GM23338 (cell line): Measurements from ENCODE around the gene MYO7B. TPM values are rescaled to one million over a fixed set of nuclear protein-coding genes. Genes with fewer than 3 reads are reported as not detected.

Source experiments
- ATAC-seq: fragments of 200-7000 bp; cut with Tn5 transposase; 3 replicates; pipeline ENCODE4 v1.9.1; 2020
- DNase-seq: peaks from one replicate; pipeline ENCODE4 v3.0.0-alpha.2; 2015; ENCODE audit warnings: low spot score
- H2AFZ ChIP-seq: fragments of 200-600 bp; sonication (generic); 2 replicates; pipeline ENCODE4 v1.8.0; 2016; ENCODE audit warnings: antibody characterized with exemption, mild to moderate bottlenecking, moderate library complexity
- H3F3A ChIP-seq: fragments of 200-600 bp; sonication (generic); replicated peaks from 2 replicates; pipeline ENCODE4 v1.8.0; 2017; ENCODE audit warnings: antibody characterized with exemption, mixed run types, low read depth
- H3K27ac ChIP-seq: fragments of 200-600 bp; sonication (generic); 2 replicates; pipeline ENCODE4 v1.6.1; 2016; ENCODE audit warnings: low read depth
- H3K27me3 ChIP-seq: fragments of 200-600 bp; sonication (generic); 2 replicates; pipeline ENCODE4 v1.8.0; 2016; ENCODE audit warnings: mild to moderate bottlenecking, mixed run types, moderate library complexity; ENCODE audit not compliant: insufficient read depth
- H3K36me3 ChIP-seq: fragments of 200-600 bp; sonication (generic); 2 replicates; pipeline ENCODE4 v1.8.0; 2016; ENCODE audit warnings: mild to moderate bottlenecking; ENCODE audit not compliant: insufficient read depth
- H3K4me1 ChIP-seq: fragments of 200-600 bp; sonication (generic); 2 replicates; pipeline ENCODE4 v1.8.0; 2016; ENCODE audit warnings: mild to moderate bottlenecking, moderate library complexity; ENCODE audit not compliant: insufficient read depth
- H3K4me2 ChIP-seq: fragments of 200-600 bp; sonication (generic); 2 replicates; pipeline ENCODE4 v1.7.1; 2017; ENCODE audit warnings: mixed run types
- H3K4me3 ChIP-seq: fragments of 200-600 bp; sonication (generic); 2 replicates; pipeline ENCODE4 v1.6.1; 2016; ENCODE audit warnings: mixed run types
- H3K79me2 ChIP-seq: fragments of 200-600 bp; sonication (generic); replicated peaks from 2 replicates; pipeline ENCODE4 v1.8.0; 2017; ENCODE audit warnings: mild to moderate bottlenecking; ENCODE audit not compliant: insufficient read depth
- H3K9me2 ChIP-seq: fragments of 200-600 bp; sonication (generic); 2 replicates; pipeline ENCODE4 v1.8.0; 2017; ENCODE audit not compliant: insufficient read depth
- H4K20me1 ChIP-seq: fragments of 200-600 bp; sonication (generic); replicated peaks from 2 replicates; pipeline ENCODE4 v1.8.0; 2017; ENCODE audit warnings: mild to moderate bottlenecking; ENCODE audit not compliant: insufficient read depth
- H3K27ac Mint-ChIP-seq: 2 replicates; pipeline ENCODE4 v1.8.0; 2020; ENCODE audit warnings: inconsistent platforms, mild to moderate bottlenecking, moderate library complexity, mixed read lengths
- H3K27me3 Mint-ChIP-seq: 3 replicates; pipeline ENCODE4 v1.8.0; 2022; ENCODE audit warnings: low read depth, mild to moderate bottlenecking, moderate library complexity, mixed read lengths, inconsistent platforms; ENCODE audit not compliant: insufficient read depth, poor library complexity
- H3K36me3 Mint-ChIP-seq: 3 replicates; pipeline ENCODE4 v1.8.0; 2021; ENCODE audit warnings: low read depth, mild to moderate bottlenecking, inconsistent platforms, moderate library complexity, mixed read lengths
- H3K4me1 Mint-ChIP-seq: 3 replicates; pipeline ENCODE4 v1.8.0; 2020; ENCODE audit warnings: mild to moderate bottlenecking, inconsistent platforms, mixed read lengths
- H3K4me3 Mint-ChIP-seq: 3 replicates; pipeline ENCODE4 v1.8.0; 2021; ENCODE audit warnings: moderate library complexity, mild to moderate bottlenecking, inconsistent platforms, mixed read lengths
- H3K9me3 Mint-ChIP-seq: 3 replicates; pipeline ENCODE4 v1.8.0; 2020; ENCODE audit warnings: moderate library complexity, mild to moderate bottlenecking, inconsistent platforms, mixed read lengths
- CREB1 ChIP-seq: fragments of 250-450 bp; sonication (Bioruptor Pico); IDR thresholded peaks from 2 replicates; pipeline ENCODE4 v1.5.0; 2020; ENCODE audit warnings: low read depth, mild to moderate bottlenecking, moderate library complexity
- CTCF ChIP-seq, 2 experiments: fragments of 200-600 bp in 1 of 2; sonication (generic) in 1 of 2; conservative IDR thresholded peaks; 2 replicates each; pipeline versions ENCODE4 v1.5.1 to v1.6.1; 2016 to 2017; ENCODE audit warnings: antibody characterized with exemption in 2 of 2, low read depth in 2 of 2, mild to moderate bottlenecking in 2 of 2, moderate library complexity in 1 of 2
- EZH2 ChIP-seq: fragments of 200-600 bp; sonication (generic); IDR thresholded peaks from one replicate; pipeline ENCODE4 v1.8.0; 2017; ENCODE audit warnings: antibody characterized with exemption, mild to moderate bottlenecking, low read depth; ENCODE audit not compliant: unreplicated experiment
- EZH2phosphoT487 ChIP-seq: fragments of 200-600 bp; sonication (generic); IDR thresholded peaks from one replicate; pipeline ENCODE4 v1.8.1; 2018; ENCODE audit warnings: antibody characterized with exemption; ENCODE audit not compliant: unreplicated experiment
- JUNB ChIP-seq: IDR thresholded peaks from one replicate; pipeline ENCODE4 v1.6.1; 2016; ENCODE audit warnings: antibody characterized with exemption; ENCODE audit not compliant: unreplicated experiment
- NANOG ChIP-seq: IDR thresholded peaks from 2 replicates; pipeline ENCODE4 v1.6.1; 2016; ENCODE audit warnings: antibody characterized with exemption, borderline replicate concordance
- POLR2AphosphoS5 ChIP-seq: IDR thresholded peaks from 2 replicates; pipeline ENCODE4 v1.6.1; 2016; ENCODE audit warnings: antibody characterized with exemption, low read depth
- REST ChIP-seq: IDR thresholded peaks from one replicate; pipeline ENCODE4 v1.6.1; 2018; ENCODE audit warnings: antibody characterized with exemption; ENCODE audit not compliant: unreplicated experiment
- STAT1 ChIP-seq: IDR thresholded peaks from one replicate; pipeline ENCODE4 v1.6.1; 2016; ENCODE audit warnings: antibody characterized with exemption; ENCODE audit not compliant: unreplicated experiment
- ZNF114 ChIP-seq: fragments of 250-450 bp; sonication (Bioruptor Pico); IDR thresholded peaks from 2 replicates; pipeline ENCODE4 v1.5.0; 2020; ENCODE audit warnings: mild to moderate bottlenecking, moderate library complexity
- ZNF331 ChIP-seq: fragments of 250-450 bp; sonication (Bioruptor Pico); IDR thresholded peaks from 2 replicates; pipeline ENCODE4 v1.5.0; 2020; ENCODE audit warnings: low read depth, mild to moderate bottlenecking, moderate library complexity
- polyA plus RNA-seq: library from polyadenylated mRNA; unstranded; fragments of >200 nt; fragmentation: Nextera tagmentation; extraction: Ambion mirVana; gene quantifications from 2 replicates; pipeline ENCODE4 v1.2.1, GENCODE V29; 2016
- total RNA-seq: library from RNA; depleted of rRNA; stranded (reverse); fragments of >200 nt; shearing (Covaris generic); gene quantifications from 2 replicates; pipeline ENCODE4 v1.2.3, GENCODE V29; 2014
- TF ChIP-seq, protein P1 (sequence below): fragments of 250-450 bp; sonication (Bioruptor Pico); IDR thresholded peaks from 2 replicates; pipeline ENCODE4 v1.5.0; 2020; ENCODE audit warnings: mild to moderate bottlenecking, moderate library complexity
- TF ChIP-seq, protein P2 (sequence below): IDR thresholded peaks from 2 replicates; pipeline ENCODE4 v1.6.1; 2016; ENCODE audit warnings: antibody characterized with exemption

The MYO7B gene
- total and polyA plus RNA-seq, 2 experiments from 2014 or later = not detected

DNA sequence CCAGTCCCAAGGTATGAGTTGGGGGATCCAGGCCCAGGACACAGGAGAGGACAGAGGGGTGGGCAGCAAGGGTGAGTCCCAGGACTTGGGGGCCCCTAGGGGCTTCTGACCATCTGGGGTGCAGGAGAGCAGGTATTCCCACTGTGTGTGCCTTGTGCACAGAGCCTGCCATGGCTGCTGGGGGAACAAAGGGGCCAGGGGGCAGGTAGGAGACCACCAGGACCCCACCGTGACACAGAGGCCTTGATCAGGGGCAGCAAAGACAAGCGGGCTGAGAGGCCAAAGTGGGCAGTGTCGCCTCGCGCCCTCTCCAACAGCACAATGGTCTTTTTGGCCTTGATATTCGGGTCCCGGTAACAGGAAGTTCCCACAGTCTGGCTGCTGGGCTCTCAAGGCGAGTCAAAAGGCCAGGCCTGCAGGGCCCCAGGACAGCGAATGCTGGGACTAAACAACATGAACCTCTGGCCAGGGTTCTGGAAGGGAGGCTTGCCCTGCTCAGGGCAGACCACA lies 98.1 kb downstream of the MYO7B start:
- Histone ChIP-seq H3F3A (no peaks in the 10 kb centered on the region), H3K4me2 (no peak overlapping the region), H3K27ac (no peak overlapping the region), H4K20me1 (no peaks in the 10 kb centered on the region), H3K36me3 (no peaks in the 10 kb centered on the region), H3K9me2 (no peaks in the 10 kb centered on the region), H3K79me2 (no peaks in the 10 kb centered on the region), H2AFZ (0 out of 2 replicates have a peak overlapping the region, but pooled peaks have one; percentile 7), H3K4me3 (no peak overlapping the region), H3K27me3 (no peaks in the 10 kb centered on the region), H3K4me1 (peaks cover 10% of the 10 kb centered on the region; the same call in 1 of the 2 replicates)
- H3K27ac Mint-ChIP-seq = no peak overlapping the region; the same call in 1 of the 2 replicates
- H3K4me1 Mint-ChIP-seq = peaks cover 7% of the 10 kb centered on the region; the same call in 1 of the 3 replicates
- TF ChIP-seq CREB1 (CRISPR knock-in tag) (no peak), JUNB (no peak), NANOG (no peak), ZNF331 (CRISPR knock-in tag) (no peak), EZH2phosphoT487 (no peak), POLR2AphosphoS5 (no peak), REST (no peak), ZNF114 (no peak), CTCF (conservative IDR thresholded peaks at IDR 0.05; ENCODE audit: low read depth in 2 of 2) (no peak), EZH2 (no peak), STAT1 (no peak)
- TF ChIP-seq, protein P1, sequence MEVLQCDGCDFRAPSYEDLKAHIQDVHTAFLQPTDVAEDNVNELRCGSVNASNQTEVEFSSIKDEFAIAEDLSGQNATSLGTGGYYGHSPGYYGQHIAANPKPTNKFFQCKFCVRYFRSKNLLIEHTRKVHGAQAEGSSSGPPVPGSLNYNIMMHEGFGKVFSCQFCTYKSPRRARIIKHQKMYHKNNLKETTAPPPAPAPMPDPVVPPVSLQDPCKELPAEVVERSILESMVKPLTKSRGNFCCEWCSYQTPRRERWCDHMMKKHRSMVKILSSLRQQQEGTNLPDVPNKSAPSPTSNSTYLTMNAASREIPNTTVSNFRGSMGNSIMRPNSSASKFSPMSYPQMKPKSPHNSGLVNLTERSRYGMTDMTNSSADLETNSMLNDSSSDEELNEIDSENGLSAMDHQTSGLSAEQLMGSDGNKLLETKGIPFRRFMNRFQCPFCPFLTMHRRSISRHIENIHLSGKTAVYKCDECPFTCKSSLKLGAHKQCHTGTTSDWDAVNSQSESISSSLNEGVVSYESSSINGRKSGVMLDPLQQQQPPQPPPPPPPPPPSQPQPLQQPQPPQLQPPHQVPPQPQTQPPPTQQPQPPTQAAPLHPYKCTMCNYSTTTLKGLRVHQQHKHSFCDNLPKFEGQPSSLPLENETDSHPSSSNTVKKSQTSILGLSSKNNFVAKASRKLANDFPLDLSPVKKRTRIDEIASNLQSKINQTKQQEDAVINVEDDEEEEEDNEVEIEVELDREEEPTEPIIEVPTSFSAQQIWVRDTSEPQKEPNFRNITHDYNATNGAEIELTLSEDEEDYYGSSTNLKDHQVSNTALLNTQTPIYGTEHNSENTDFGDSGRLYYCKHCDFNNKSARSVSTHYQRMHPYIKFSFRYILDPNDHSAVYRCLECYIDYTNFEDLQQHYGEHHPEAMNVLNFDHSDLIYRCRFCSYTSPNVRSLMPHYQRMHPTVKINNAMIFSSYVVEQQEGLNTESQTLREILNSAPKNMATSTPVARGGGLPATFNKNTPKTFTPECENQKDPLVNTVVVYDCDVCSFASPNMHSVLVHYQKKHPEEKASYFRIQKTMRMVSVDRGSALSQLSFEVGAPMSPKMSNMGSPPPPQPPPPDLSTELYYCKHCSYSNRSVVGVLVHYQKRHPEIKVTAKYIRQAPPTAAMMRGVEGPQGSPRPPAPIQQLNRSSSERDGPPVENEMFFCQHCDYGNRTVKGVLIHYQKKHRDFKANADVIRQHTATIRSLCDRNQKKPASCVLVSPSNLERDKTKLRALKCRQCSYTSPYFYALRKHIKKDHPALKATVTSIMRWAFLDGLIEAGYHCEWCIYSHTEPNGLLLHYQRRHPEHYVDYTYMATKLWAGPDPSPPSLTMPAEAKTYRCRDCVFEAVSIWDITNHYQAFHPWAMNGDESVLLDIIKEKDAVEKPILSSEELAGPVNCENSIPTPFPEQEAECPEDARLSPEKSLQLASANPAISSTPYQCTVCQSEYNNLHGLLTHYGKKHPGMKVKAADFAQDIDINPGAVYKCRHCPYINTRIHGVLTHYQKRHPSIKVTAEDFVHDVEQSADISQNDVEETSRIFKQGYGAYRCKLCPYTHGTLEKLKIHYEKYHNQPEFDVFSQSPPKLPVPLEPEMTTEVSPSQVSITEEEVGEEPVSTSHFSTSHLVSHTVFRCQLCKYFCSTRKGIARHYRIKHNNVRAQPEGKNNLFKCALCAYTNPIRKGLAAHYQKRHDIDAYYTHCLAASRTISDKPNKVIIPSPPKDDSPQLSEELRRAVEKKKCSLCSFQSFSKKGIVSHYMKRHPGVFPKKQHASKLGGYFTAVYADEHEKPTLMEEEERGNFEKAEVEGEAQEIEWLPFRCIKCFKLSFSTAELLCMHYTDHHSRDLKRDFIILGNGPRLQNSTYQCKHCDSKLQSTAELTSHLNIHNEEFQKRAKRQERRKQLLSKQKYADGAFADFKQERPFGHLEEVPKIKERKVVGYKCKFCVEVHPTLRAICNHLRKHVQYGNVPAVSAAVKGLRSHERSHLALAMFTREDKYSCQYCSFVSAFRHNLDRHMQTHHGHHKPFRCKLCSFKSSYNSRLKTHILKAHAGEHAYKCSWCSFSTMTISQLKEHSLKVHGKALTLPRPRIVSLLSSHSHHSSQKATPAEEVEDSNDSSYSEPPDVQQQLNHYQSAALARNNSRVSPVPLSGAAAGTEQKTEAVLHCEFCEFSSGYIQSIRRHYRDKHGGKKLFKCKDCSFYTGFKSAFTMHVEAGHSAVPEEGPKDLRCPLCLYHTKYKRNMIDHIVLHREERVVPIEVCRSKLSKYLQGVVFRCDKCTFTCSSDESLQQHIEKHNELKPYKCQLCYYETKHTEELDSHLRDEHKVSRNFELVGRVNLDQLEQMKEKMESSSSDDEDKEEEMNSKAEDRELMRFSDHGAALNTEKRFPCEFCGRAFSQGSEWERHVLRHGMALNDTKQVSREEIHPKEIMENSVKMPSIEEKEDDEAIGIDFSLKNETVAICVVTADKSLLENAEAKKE (CRISPR knock-in tag) = no peak
- TF ChIP-seq, protein P2, sequence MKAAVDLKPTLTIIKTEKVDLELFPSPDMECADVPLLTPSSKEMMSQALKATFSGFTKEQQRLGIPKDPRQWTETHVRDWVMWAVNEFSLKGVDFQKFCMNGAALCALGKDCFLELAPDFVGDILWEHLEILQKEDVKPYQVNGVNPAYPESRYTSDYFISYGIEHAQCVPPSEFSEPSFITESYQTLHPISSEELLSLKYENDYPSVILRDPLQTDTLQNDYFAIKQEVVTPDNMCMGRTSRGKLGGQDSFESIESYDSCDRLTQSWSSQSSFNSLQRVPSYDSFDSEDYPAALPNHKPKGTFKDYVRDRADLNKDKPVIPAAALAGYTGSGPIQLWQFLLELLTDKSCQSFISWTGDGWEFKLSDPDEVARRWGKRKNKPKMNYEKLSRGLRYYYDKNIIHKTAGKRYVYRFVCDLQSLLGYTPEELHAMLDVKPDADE = no peak
- H3K9me3 Mint-ChIP-seq = no peaks in the 10 kb centered on the region
- no peaks in the 10 kb centered on the region for H3K36me3 Mint-ChIP-seq
- DNase-seq (no peak), ATAC-seq (no peak)
- peaks cover 1% of the 10 kb centered on the region for H3K27me3 Mint-ChIP-seq
- H3K4me3 Mint-ChIP-seq = no peak overlapping the region
